ENCODE data around the gene TFDP1.
"Not testable (repeated sequence)": the region's sequence is repeated elsewhere in the genome, so short reads cannot be mapped to it uniquely, and the experiment has no call there.

TFDP1 gene

DNA sequence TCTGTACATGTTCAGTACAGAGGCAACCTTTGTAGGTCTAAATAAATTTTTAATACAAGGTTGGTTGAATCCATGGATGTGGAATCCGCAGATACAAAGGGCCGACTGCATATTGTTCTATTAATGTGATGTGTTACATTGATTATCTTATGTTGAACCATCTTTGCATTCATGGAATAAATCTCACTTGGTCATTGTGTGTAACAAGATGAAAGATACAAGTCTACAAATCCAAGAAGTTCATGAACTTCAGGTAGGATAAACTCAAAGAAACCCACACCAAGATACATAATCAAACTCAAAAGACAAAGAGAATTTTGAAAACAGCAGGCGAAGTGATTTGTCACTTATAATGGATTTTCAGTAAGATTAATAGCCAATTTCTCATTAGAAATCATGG lies 8.0 kb upstream of the TFDP1 start:
- DNase-seq = no peak

GRCh38 chr13:113577881-113578435 lies 6.6 kb upstream of the TFDP1 start:
- DNase-seq = no peak

GRCh38 chr13:113579686-113580085 lies 4.9 kb upstream of the TFDP1 start:
- DNase-seq = no peak

DNA sequence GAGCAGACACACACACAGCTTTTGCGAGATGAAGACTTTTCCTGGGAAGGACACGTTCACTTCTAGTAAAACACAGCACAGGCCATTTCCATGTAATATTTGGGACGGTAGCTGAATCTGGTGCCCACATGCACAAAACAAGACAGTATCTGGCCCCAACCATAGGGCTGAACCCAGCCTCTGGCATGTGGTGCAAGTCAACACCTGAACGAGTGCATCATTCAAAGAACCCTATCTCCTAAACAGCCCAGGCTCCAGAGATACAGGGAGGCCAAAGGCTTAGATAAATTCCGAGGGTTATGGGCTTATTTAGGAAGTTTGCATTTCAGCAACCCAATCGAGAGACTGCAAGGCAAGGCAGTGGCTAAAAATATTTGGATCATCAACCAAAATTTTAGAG lies 2.7 kb upstream of the TFDP1 start:
- no peak for DNase-seq

DNA sequence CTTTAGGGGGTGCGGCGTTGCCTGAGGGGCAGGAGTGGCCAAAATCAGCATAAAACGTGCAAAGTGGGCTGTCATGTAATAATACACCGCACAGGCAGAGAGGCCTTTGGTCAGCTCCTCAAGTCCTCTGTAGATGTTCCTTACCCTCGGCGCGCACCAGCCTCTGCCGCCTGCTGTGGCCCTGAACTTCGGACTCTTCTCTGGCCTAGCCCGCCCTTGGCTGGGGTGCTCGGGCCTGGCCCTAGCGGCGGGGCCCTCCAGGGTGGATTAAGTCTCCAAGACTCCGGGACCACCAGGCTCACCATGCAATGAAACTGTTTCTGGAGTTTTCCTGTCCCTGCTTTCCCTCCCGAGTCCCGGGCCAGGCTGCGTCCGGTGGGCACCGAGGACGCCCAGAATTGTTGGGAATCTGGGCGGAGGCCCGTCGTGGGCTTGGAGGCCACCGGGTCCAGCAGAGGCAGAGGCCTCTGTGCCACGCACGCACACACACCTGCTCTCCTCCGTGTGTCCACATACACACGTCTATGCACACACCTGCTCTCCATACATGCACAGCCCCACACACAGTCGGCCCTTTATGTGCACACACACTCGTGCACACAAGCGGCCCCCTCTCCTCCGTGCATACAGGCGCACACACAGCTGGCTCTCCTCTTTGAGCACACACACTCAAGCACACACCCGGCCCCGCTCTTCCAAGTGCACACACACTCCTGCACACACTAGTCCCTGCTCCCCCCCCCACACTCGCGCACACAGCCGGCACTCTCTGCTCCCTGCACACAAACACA lies 1.5 kb upstream of the TFDP1 start:
- DNase-seq = no peak

- DNase-seq = no peak
Measured at GRCh38 chr13:113584870-113585671, 518 bp downstream of the TFDP1 start.

- DNase-seq = no peak
Measured at GRCh38 chr13:113585896-113586295, 1.3 kb downstream of the TFDP1 start.

DNA sequence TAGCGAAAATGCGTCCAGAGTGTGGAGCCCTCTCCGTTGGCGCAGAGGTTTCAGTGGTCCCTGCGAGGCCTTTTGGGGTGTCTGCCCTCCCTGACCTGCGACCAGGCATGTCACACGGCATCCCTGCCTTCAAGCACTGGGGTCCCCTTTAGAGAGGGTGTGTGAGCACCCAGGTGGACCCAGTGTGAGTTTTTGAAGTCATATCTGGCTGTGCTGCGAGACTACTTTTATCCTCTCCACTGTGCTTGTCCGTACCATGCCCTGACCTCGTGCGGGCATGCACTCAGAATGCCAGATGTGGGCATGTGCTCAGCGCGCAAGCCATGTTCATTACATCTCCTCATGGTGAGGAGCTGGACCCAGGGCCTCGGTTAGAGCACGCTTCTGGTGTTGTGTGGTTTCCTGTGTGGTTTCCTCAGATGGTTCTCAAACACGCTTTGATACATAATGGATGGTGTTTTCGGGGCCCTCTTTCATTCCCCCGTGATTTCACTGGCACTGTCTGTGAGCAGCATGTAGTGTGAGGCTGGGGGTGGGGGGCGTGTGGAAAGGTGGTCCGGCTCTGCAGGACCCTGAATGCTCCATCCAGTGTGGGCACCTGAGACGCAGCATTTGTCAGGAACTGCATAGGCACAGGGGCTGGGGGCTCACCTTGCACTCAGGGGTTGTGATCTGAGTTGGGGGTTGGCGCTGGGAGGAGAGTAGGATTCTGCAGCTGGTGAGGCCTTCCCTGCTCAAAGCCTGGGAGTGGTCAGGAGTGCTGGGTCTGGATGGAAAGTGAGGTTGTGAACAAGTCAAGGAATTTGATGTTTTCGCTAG lies 2.3 kb downstream of the TFDP1 start:
- no peak for DNase-seq

DNA sequence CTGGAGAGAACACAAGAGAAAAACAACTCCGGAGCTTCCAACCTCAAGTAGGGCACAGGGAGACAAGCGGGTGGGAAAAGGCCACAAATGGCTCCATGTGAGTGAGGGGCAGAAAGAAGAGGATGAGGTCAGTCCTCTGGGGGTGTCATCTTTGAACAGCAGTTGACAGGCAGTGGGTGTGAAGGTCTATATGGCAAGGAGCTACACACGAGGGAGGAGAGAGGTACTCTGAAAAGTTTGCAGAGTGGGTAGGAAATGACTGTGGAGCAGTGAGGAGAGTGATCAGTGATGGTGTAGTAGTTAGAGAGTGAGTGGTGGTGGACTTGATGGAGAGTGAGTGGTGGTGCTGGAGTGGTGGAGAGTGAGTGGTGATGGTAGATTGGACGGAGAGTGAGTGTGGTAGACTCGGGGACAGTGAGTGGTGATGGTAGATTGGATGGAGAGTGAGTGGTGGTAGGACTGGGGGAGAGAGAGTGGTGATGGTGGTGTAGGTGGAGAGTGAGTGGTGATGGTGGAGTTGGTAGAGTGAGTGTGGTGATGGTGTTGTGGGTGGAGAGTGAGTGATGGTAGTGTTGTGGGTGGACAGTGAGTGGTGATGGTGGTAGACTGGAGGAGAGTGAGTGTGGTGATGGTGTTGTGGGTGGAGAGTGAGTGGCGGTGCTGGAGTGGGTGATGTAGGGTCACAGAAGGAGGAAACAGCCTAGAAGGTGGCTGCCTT lies 4.0 kb downstream of the TFDP1 start:
- DNase-seq = no peak

DNA sequence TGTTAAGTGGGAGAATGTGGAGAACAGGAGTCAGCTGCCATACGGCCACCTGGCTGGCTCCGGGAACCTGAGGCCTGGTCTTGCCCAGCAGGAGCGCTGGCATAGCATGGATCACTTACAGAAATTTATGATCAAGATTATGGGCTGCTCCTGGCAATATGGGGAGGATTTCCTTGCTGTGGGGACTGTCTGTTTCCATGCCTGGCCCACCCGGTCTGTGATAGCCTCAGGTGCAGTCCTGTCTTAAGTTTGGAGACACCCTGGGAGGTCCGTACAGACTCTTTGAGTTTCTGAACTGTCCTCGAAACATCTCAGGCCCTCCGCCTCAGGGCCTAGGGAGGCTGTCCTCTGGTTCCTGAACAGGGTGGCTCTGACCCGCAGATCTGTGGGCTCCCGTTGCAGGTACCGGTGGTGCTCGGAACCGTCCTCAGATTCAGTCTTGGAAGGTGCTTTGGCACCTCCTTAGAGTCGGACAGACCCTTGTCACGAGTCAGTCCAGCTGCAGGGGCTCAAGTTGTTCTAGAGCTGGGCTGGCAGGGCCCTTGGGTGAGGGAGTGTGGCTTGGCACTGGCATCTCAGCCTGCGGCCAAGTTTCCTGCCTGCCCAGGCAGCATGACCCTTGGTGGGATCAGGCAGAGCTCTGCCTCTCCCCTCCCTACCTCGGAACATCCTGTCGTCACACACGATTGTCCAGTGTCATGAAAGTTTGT lies 4.9 kb downstream of the TFDP1 start:
- no peak for DNase-seq

DNA sequence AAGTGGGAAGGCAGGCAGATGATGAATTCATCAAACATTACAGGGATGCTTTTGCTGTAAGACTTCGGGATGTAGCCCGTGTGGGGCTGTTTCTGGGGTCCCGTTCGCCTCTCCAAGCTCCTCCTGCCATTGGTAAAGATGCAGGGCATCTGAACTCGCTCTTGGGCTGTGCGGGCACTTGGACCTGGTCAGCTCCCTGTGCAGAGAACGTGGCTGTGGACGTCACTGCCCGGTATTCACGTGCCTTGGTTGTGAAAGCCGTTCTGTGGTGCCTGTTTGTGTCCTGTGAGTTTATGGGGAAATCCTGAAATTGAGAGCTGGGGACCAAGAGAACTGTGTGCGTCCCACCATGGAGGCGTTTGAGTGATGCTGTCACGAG lies 5.4 kb downstream of the TFDP1 start:
- DNase-seq = no peak

DNA sequence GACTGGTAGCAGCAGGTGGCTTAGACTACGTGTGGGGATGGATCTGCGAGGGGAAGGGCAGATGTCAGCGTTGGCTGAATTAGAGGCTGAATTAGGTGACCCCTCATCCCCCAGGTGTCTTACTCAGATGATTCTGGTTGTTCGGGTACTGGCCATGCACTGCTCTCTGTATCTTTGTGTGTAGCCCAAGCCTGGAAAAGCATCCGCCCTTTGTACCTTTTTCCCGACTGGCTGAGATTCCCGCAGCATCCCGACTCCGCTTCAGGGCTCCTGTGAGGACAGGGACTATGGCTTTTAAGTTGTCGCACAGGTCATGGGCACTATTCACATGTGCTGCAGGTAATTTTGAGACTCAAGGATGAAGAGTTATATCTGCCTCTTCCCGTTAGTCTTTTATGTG lies 7.2 kb downstream of the TFDP1 start:
- DNase-seq = no peak

DNA sequence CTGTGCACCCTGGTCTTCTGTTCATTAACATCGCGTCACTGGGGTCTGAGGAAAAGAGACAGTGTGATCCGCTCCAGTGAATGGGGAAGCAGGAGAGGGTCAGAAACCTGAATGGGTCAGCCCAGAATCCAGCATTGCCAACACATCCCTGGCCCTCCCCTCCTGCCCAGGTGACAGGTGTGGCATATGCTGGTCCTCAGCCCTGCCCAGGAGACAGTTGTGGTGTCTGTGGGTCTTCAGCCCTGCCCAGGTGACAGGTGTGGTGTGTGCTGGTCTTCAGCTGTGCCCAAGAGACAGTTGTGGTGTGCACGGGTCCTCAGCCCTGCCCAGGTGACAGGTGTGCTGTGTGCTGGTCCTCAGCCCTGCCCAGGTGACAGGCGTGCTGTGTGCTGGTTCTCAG lies 8.0 kb downstream of the TFDP1 start:
- no peak for DNase-seq

DNA sequence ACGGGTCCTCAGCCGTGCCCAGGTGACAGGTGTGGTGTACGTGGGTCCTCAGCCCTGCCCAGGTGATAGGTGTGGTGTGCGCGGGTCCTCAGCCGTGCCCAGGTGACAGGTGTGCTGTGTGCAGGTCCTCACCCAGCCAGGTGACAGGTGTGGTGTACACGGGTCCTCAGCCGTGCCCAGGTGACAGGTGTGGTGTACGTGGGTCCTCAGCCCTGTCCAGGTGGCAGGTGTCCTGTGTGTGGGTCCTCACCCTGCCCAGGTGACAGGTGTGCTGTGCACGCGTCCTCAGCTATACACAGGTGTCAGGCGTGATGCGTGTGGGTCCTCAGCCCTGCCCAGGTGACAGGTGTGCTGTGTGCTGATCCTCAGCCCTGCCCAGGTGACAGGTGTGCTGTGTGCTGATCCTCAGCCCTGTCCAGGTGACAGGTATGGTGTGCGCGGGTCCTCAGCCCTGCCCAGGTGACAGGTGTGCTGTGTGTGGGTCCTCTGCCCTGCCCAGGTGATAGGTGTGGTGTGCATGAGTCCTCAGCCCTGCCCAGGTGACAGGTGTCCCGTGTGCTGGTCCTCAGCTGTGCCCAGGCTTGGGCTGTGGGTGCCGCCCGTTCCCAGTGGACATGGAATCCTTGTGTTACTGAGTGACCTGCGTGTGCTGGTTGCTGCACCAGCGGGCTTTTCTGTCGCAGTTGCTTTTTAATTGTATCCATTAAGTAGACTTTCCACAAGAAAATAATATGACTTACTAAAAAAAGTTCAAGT lies 9.7 kb downstream of the TFDP1 start:
- not testable (repeated sequence) for DNase-seq

DNA sequence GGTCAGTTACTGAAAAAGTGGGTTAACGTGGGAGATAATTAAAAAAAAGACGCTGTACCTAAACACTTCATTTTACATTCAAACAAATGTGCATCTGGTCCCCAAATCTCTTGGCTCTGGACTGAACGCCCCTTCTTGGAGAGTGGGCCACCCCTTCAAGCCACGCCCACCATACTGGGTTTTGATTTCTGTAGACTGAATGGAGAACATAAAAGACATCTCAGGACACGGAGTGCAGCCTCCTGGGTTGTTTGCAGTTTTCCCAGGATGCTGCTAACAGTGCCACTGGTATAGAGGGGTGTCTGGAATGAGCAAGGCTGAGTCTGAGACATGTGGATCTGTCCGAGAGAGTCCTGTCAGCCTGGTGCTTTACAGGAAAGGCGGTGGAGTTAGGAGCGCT lies 10.6 kb downstream of the TFDP1 start:
- DNase-seq = no peak

- no peak for DNase-seq
Measured at GRCh38 chr13:113596321-113597200, 12.0 kb downstream of the TFDP1 start.

GRCh38 chr13:113597391-113598080 lies 13.0 kb downstream of the TFDP1 start:
- no peak for DNase-seq

DNA sequence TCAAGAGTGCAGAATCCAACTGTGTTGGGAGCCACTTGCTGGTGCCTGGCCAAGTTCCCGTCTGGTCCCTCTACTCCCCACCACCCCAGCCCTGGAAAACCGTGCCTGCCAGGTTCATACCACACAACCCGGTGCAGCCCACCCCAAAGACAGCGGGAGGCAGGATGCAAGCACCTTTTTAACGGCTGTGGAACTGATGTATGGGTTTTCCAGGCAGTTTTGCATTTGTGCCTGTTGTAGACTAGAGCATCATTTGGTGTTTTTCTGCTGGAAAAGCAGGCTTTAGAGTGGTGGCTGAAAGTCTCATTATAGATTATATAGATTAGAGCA lies 13.5 kb downstream of the TFDP1 start:
- DNase-seq = no peak

DNA sequence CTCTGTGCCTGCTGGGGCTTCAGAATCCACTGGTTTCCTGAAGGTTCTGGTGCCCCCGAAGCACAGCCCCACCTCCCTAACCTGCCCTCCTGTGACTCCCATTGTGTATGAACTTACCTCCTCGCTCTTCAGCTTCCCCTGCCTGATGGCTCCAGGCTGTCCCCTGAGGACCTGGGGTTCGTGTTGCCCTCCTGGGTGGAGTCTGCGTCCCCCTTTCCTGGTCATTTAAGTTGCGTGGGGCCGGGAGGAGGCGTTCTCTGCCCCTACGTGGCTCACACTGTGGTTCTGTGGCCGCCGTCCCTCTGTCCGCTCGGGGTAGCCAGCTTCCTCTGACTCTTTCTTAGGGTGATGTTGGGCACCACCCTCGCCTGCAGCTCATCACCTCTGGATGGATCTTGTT lies 13.9 kb downstream of the TFDP1 start:
- DNase-seq = no peak

DNA sequence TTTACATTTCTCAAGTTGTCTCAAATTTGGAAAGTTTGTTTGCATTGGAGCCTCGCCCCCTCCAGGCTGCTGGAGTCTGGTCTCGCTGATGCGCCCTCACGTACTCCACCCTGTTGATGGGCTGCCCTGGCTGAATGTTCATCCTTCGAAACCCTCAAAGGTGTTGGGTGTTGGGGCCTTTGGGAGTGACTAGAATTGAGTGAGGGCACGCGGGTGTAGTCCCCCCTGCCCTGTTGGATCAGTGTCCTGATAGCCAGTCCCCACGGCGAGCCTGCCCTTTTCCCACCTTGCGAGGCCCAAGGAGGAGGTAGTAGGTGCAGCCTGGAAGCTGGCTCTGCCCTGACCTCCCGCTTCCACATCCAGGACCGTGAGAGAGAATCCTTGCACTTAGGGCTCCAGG lies 14.8 kb downstream of the TFDP1 start:
- DNase-seq = no peak
